HCT116 (cell line): ENCODE data around the gene ARHGEF19. TPM values are rescaled to one million over a fixed set of nuclear protein-coding genes. Genes with fewer than 3 reads are reported as not detected.

ENCODE experiments used
- ATAC-seq: fragments of 200-7000 bp; cut with Tn5 transposase; 2 replicates; pipeline ENCODE4 v1.9.1; 2020; ENCODE audit warnings: mild to moderate bottlenecking, moderate library complexity
- BruUV-seq: library from RNA; stranded (reverse); fragments of 400-500 nt; replicated peaks from 2 replicates; lab custom pipeline; 2021; lab: Mats Ljungman, UMichigan
- CTCF ChIA-PET: fragments of 300-600 bp; sonication (Branson Sonifier 250); formaldehyde crosslinking; loops from one replicate; lab custom pipeline; 2021; ENCODE audit warnings: antibody characterized with exemption; lab: Charles Lee
- POLR2A ChIA-PET: fragments of 300-600, 350-600 bp; sonication (Branson Sonifier 250); formaldehyde crosslinking; loops from one replicate; lab custom pipeline; 2021; ENCODE audit warnings: antibody characterized with exemption; lab: Charles Lee
- RAD21 ChIA-PET, 2 experiments: fragments of 300-600 bp; sonication (Branson Sonifier 250); formaldehyde crosslinking; loops; one replicate each; lab custom pipeline; 2023; ENCODE audit warnings: low total read pairs in 2 of 2; ENCODE audit not compliant: uncharacterized antibody in 2 of 2, unreplicated experiment in 2 of 2, low non-redundant PET in 1 of 2; lab: Charles Lee
- DNase-seq: peaks from one replicate; pipeline ENCODE4 v3.0.0-alpha.2; 2010; ENCODE audit warnings: low read depth, low spot score
- H2AFZ ChIP-seq: fragments of 200-600 bp; shearing (Covaris generic), sonication (generic); 2 replicates; pipeline ENCODE4 v1.6.1; 2017; ENCODE audit warnings: low read depth, mixed run types, mixed read lengths, antibody characterized with exemption, low read length; ENCODE audit not compliant: poor library complexity, severe bottlenecking
- H3K27ac ChIP-seq: 2 replicates; pipeline ENCODE4 v1.5.1; 2012; ENCODE audit warnings: low read depth, low read length
- H3K27me3 ChIP-seq: fragments of 200-600 bp; sonication (generic); 2 replicates; pipeline ENCODE4 v1.6.1; 2016; ENCODE audit warnings: mixed run types, low read length, mixed read lengths; ENCODE audit not compliant: insufficient read depth
- H3K36me3 ChIP-seq, 2 experiments: fragments of 200-500 bp in 1 of 2; fragments of 200-600 bp in 1 of 2; sonication (Bioruptor generic) in 1 of 2; sonication (generic) in 1 of 2; 2 replicates each; pipeline versions ENCODE4 v1.5.1 to v1.6.1; 2014 to 2016; ENCODE audit warnings: low read length in 2 of 2, inconsistent platforms in 1 of 2, mixed read lengths in 1 of 2, mixed run types in 1 of 2; ENCODE audit not compliant: insufficient read depth in 2 of 2, control insufficient read depth in 1 of 2
- H3K4me1 ChIP-seq, 2 experiments: fragments of 200-600 bp in 1 of 2; sonication (generic) in 1 of 2; 2 replicates each; pipeline versions ENCODE4 v1.5.1 to v1.6.1; 2012 to 2017; ENCODE audit warnings: low read length in 2 of 2, inconsistent platforms in 1 of 2, mild to moderate bottlenecking in 1 of 2, mixed read lengths in 1 of 2, mixed run types in 1 of 2, moderate library complexity in 1 of 2; ENCODE audit not compliant: insufficient read depth in 2 of 2, control insufficient read depth in 1 of 2
- H3K4me2 ChIP-seq: fragments of 200-600 bp; sonication (generic); 2 replicates; pipeline ENCODE4 v1.6.1; 2017; ENCODE audit warnings: mixed run types, low read length, mixed read lengths
- H3K4me3 ChIP-seq, 2 experiments: fragments of 200-600 bp in 1 of 2; sonication (generic) in 1 of 2; replicated peaks in 1 of 2; 2 replicates each; pipeline ENCODE4 v1.5.1; 2011 to 2016; ENCODE audit warnings: low read length in 2 of 2, control low read depth in 1 of 2, low read depth in 1 of 2, mild to moderate bottlenecking in 1 of 2, mixed read lengths in 1 of 2, mixed run types in 1 of 2
- H3K79me2 ChIP-seq: fragments of 200-600 bp; sonication (generic); 2 replicates; pipeline ENCODE4 v1.6.1; 2017; ENCODE audit warnings: mild to moderate bottlenecking, mixed run types, low read length, moderate library complexity, mixed read lengths; ENCODE audit not compliant: insufficient read depth
- H3K9ac ChIP-seq: fragments of 200-600 bp; sonication (generic); 2 replicates; pipeline ENCODE4 v1.6.1; 2016; ENCODE audit warnings: low read length, mixed read lengths
- H3K9me2 ChIP-seq: fragments of 200-600 bp; sonication (generic), shearing (Covaris generic); 2 replicates; pipeline ENCODE4 v1.6.1; 2017; ENCODE audit warnings: mixed run types, mild to moderate bottlenecking, moderate library complexity; ENCODE audit not compliant: insufficient read depth
- H3K9me3 ChIP-seq, 2 experiments: fragments of 200-500 bp in 1 of 2; fragments of 200-600 bp in 1 of 2; sonication (Bioruptor generic) in 1 of 2; sonication (generic) in 1 of 2; 2 replicates each; pipeline ENCODE4 v1.6.1; 2014 to 2017; ENCODE audit warnings: low read length in 2 of 2, mixed read lengths in 2 of 2, inconsistent platforms in 1 of 2, low read depth in 1 of 2, mild to moderate bottlenecking in 1 of 2, mixed run types in 1 of 2, moderate library complexity in 1 of 2; ENCODE audit not compliant: control insufficient read depth in 1 of 2, insufficient read depth in 1 of 2
- H4K20me1 ChIP-seq: fragments of 200-600 bp; sonication (generic), shearing (Covaris generic); 2 replicates; pipeline ENCODE4 v1.6.1; 2017; ENCODE audit warnings: mixed run types, mild to moderate bottlenecking, moderate library complexity; ENCODE audit not compliant: insufficient read depth
- CBX3 ChIP-seq: IDR thresholded peaks from 2 replicates; pipeline ENCODE4 v1.6.1; 2012; ENCODE audit warnings: low read depth
- CEBPB ChIP-seq: IDR thresholded peaks from 2 replicates; pipeline ENCODE4 v1.6.1; 2012; ENCODE audit warnings: low read depth
- EZH2 ChIP-seq: fragments of 200-600 bp; sonication (generic); IDR thresholded peaks from 2 replicates; pipeline ENCODE4 v1.6.1; 2017; ENCODE audit warnings: antibody characterized with exemption, mixed run types
- EZH2phosphoT487 ChIP-seq: fragments of 200-600 bp; IDR thresholded peaks from 2 replicates; pipeline ENCODE4 v1.6.1; 2018; ENCODE audit warnings: antibody characterized with exemption, borderline replicate concordance
- FOSL1 ChIP-seq: IDR thresholded peaks from 2 replicates; pipeline ENCODE4 v1.6.1; 2012; ENCODE audit warnings: low read depth
- SIN3A ChIP-seq: IDR thresholded peaks from 2 replicates; pipeline ENCODE4 v1.6.1; 2012; ENCODE audit warnings: low read depth
- SP1 ChIP-seq: IDR thresholded peaks from 2 replicates; pipeline ENCODE4 v1.6.1; 2012; ENCODE audit warnings: low read depth
- TCF7L2 ChIP-seq: IDR thresholded peaks from 2 replicates; pipeline ENCODE4 v1.7.0; 2011; ENCODE audit warnings: borderline replicate concordance, inconsistent platforms; ENCODE audit not compliant: insufficient read depth, insufficient read length; ENCODE audit errors: extremely low read depth
- YY1 ChIP-seq: IDR thresholded peaks from 2 replicates; pipeline ENCODE4 v1.6.1; 2011; ENCODE audit warnings: low read length, low read depth, moderate library complexity, mild to moderate bottlenecking; ENCODE audit not compliant: insufficient replicate concordance; ENCODE audit errors: extremely low read depth
- intact Hi-C: fragments of 100-400 bp; cut with micrococcal nuclease; formaldehyde crosslinking; loops from 2 replicates; pipeline ENCODE4 v1.10.0; 2022
- total RNA-seq: library from RNA; stranded (reverse); gene quantifications from one replicate; pipeline ENCODE4 v1.2.1, GENCODE V29; 2021; ENCODE audit not compliant: unreplicated experiment
- TF ChIP-seq, protein P1 (sequence below), 3 experiments: fragments of 200-600 bp in 1 of 3; sonication (generic) in 1 of 3; IDR thresholded peaks in 2 of 3; conservative IDR thresholded peaks in 1 of 3; 2 replicates each; pipeline ENCODE4 v1.5.1; 2012 to 2017; ENCODE audit warnings: low read depth in 2 of 3, low read length in 2 of 3, antibody characterized with exemption in 1 of 3, borderline replicate concordance in 1 of 3, control low read depth in 1 of 3, mild to moderate bottlenecking in 1 of 3, mixed read lengths in 1 of 3, mixed run types in 1 of 3, moderate library complexity in 1 of 3; ENCODE audit not compliant: insufficient read depth in 1 of 3
- TF ChIP-seq, protein P2 (sequence below): IDR thresholded peaks from 2 replicates; pipeline ENCODE4 v1.6.1; 2011; ENCODE audit warnings: mild to moderate bottlenecking, low read length, moderate library complexity; ENCODE audit not compliant: insufficient replicate concordance; ENCODE audit errors: extremely low read depth

ARHGEF19 gene
- total RNA-seq, 1 experiment from 2014 or later: 59.7 TPM

DNA sequence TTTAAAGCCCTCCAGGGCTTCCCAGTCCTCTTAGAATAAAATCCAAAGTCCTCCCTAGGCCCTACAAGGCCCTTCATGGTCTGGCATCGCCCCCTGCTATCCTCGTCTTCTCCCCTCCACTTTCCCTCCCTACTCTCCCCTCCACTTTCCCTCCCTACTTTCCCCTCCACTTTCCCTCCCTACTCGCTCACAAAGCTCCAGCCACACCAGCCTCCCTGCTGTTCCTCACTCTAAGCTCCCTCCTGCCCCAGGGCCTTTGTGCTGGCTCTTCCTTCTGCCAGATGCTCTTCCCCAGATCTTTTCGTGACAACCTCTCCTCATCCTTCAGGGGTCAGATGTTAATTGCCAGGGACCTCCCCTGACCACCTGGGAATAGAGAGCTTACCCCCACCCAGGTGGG, 12.8 kb downstream of the ARHGEF19 start:
- Histone ChIP-seq H2AFZ (no peak overlapping the region), H3K4me3 (no peak overlapping the region), H3K9ac (no peak overlapping the region), H3K4me2 (no peak overlapping the region), H3K36me3 (peaks cover 21 to 26% of the 10 kb centered on the region in 2 experiments; a peak in 3 of 4 replicates), H3K9me3 (no peaks in the 10 kb centered on the region), H3K27me3 (no peaks in the 10 kb centered on the region), H3K27ac (peak overlapping the region; percentile 5; the same call in 1 of the 2 replicates), H4K20me1 (no peaks in the 10 kb centered on the region), H3K79me2 (no peaks in the 10 kb centered on the region; the same call in 1 of the 2 replicates), H3K9me2 (no peaks in the 10 kb centered on the region), H3K4me1 (no peaks in the 10 kb centered on the region)
- intact Hi-C loops: no loop called here
- TF ChIP-seq FOSL1: no peak
- TF ChIP-seq, protein P1, sequence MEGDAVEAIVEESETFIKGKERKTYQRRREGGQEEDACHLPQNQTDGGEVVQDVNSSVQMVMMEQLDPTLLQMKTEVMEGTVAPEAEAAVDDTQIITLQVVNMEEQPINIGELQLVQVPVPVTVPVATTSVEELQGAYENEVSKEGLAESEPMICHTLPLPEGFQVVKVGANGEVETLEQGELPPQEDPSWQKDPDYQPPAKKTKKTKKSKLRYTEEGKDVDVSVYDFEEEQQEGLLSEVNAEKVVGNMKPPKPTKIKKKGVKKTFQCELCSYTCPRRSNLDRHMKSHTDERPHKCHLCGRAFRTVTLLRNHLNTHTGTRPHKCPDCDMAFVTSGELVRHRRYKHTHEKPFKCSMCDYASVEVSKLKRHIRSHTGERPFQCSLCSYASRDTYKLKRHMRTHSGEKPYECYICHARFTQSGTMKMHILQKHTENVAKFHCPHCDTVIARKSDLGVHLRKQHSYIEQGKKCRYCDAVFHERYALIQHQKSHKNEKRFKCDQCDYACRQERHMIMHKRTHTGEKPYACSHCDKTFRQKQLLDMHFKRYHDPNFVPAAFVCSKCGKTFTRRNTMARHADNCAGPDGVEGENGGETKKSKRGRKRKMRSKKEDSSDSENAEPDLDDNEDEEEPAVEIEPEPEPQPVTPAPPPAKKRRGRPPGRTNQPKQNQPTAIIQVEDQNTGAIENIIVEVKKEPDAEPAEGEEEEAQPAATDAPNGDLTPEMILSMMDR (IDR thresholded peaks at IDR 0.05 in 2 of 3, conservative IDR thresholded peaks at IDR 0.05 in 1 of 3; ENCODE audit: borderline replicate concordance in 1 of 3, insufficient read depth in 1 of 3, low read depth in 2 of 3, low read length in 2 of 3): no peak
- no peak for TF ChIP-seq TCF7L2
- no peak for TF ChIP-seq CEBPB
- TF ChIP-seq SP1: no peak
- no peak for TF ChIP-seq SIN3A
- TF ChIP-seq YY1: no peak
- no peak for TF ChIP-seq EZH2
- TF ChIP-seq, protein P2, sequence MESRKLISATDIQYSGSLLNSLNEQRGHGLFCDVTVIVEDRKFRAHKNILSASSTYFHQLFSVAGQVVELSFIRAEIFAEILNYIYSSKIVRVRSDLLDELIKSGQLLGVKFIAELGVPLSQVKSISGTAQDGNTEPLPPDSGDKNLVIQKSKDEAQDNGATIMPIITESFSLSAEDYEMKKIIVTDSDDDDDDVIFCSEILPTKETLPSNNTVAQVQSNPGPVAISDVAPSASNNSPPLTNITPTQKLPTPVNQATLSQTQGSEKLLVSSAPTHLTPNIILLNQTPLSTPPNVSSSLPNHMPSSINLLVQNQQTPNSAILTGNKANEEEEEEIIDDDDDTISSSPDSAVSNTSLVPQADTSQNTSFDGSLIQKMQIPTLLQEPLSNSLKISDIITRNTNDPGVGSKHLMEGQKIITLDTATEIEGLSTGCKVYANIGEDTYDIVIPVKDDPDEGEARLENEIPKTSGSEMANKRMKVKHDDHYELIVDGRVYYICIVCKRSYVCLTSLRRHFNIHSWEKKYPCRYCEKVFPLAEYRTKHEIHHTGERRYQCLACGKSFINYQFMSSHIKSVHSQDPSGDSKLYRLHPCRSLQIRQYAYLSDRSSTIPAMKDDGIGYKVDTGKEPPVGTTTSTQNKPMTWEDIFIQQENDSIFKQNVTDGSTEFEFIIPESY: no peak
- no peak for TF ChIP-seq CBX3
- no peak for TF ChIP-seq EZH2phosphoT487
- ChIA-PET POLR2A (no interaction called here), CTCF (no interaction called here), RAD21 (no interaction called here)
- ATAC-seq (no peak), DNase-seq (no peak)
- BruUV-seq: no TSS peak
